WERI-Rb-1 (cell line): ENCODE results near the gene TCF7L1.
"Not testable (repeated sequence)": the region's sequence is repeated elsewhere in the genome, so short reads cannot be mapped to it uniquely, and the experiment has no call there.

Experiments used
- DNase-seq: peaks from one replicate; pipeline ENCODE4 v3.0.0-alpha.2; 2020
- H3K27ac ChIP-seq: fragments of 250-450 bp; sonication (Bioruptor Pico); 2 replicates; pipeline ENCODE4 v1.5.1; 2020; ENCODE audit warnings: mild to moderate bottlenecking, moderate library complexity
- H3K27me3 ChIP-seq: fragments of 250-450 bp; sonication (Bioruptor Pico); 2 replicates; pipeline ENCODE4 v1.5.1; 2021; ENCODE audit warnings: mild to moderate bottlenecking, low read depth, moderate library complexity; ENCODE audit not compliant: insufficient read depth, severe bottlenecking
- H3K36me3 ChIP-seq: fragments of 250-450 bp; sonication (Bioruptor Pico); 2 replicates; pipeline ENCODE4 v1.5.1; 2020; ENCODE audit warnings: mild to moderate bottlenecking, moderate library complexity
- H3K4me3 ChIP-seq: 2 replicates; pipeline ENCODE4 v1.5.1; 2011; ENCODE audit warnings: low read depth, mild to moderate bottlenecking, control low read depth, low read length
- H3K9me3 ChIP-seq: fragments of 250-450 bp; sonication (Bioruptor Pico); 2 replicates; pipeline ENCODE4 v1.5.1; 2021; ENCODE audit warnings: mild to moderate bottlenecking, moderate library complexity; ENCODE audit not compliant: severe bottlenecking
- TF ChIP-seq, protein P1 (sequence below): IDR thresholded peaks from 2 replicates; pipeline ENCODE4 v1.5.1; 2011; ENCODE audit warnings: low read depth, mild to moderate bottlenecking, control low read depth, inconsistent platforms, low read length

TCF7L1 gene

DNA sequence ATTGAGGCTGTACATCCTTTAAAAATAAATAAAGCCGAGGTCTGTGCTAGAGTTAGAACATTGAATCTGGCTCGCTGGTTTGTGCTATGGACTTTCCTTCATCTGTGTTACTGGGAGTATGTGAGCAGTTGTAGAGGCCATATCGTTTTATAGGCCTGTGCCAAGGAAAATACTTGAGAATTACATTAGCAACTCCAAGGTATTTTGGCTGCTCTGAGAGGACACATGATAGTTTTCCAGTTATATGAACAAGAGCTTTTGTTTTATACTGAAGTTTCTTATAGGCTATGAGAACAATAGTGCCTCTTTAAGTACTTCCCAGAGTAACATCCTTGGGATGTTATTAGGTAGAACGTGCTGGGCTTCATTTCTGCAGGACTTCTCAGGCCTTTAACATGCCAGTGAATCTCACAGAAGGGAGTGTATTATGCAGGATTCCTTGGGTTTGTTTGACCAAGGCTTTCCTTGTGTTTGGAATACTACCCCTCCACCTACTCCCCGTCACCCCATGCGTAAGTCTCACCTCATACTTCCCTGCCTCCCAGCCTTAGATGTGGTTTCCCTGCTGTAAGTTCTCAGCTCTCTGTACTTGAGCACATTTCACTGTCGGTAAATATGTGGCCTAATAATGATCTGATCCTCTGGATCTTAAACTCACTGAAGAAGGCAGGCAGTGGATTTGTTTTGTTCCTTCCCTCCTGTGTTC is 21.0 kb downstream of the TCF7L1 start:
- H3K4me3 ChIP-seq = no peak overlapping the region
- DNase-seq = no peak
- no peak overlapping the region for H3K27ac ChIP-seq
- H3K27me3 ChIP-seq = no peaks in the 10 kb centered on the region
- H3K36me3 ChIP-seq = no peaks in the 10 kb centered on the region
- TF ChIP-seq, protein P1, sequence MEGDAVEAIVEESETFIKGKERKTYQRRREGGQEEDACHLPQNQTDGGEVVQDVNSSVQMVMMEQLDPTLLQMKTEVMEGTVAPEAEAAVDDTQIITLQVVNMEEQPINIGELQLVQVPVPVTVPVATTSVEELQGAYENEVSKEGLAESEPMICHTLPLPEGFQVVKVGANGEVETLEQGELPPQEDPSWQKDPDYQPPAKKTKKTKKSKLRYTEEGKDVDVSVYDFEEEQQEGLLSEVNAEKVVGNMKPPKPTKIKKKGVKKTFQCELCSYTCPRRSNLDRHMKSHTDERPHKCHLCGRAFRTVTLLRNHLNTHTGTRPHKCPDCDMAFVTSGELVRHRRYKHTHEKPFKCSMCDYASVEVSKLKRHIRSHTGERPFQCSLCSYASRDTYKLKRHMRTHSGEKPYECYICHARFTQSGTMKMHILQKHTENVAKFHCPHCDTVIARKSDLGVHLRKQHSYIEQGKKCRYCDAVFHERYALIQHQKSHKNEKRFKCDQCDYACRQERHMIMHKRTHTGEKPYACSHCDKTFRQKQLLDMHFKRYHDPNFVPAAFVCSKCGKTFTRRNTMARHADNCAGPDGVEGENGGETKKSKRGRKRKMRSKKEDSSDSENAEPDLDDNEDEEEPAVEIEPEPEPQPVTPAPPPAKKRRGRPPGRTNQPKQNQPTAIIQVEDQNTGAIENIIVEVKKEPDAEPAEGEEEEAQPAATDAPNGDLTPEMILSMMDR = no peak
- H3K9me3 ChIP-seq = no peaks in the 10 kb centered on the region

DNA sequence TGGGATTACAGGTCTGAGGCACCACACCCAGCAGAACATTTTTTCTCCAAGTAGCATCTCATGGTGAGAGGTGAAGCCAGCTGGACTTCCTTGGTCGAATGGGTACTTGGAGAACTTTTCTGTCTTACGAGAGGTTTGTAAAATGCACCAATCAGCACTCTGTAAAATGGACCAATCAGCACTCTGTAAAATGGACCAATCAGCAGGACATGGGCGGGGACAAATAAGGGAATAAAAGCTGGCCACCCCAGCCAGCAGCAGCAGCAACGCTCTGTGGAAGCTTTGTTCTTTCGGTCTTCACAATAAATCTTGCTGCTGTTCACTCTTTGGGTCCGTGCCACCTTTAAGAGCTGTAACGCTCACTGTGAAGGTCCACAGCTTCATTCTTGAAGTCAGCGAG is 21.9 kb downstream of the TCF7L1 start:
- not testable (repeated sequence) for H3K4me3 ChIP-seq, H3K9me3 ChIP-seq, H3K27me3 ChIP-seq, DNase-seq, H3K36me3 ChIP-seq, H3K27ac ChIP-seq

DNA sequence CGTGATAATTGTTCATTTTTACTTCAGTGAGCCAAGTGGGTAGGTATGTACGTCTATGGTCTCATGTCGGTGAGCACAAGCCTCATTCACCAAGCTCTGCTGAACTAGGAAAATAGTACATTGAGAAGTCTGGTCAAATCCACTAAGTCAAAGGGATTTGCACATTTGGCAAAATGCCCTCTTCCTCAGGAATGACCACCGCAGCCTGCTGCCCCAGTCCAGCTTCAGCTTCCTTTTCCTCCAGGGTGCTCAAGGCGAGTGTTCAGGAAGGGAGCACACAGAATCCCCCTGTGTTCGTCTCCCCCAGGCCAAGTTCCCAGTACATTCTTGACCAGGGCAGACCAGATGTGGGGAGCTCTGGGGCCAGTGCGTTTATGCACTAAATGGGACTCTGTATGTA is 23.0 kb downstream of the TCF7L1 start:
- Histone ChIP-seq H3K27ac (no peak overlapping the region), H3K9me3 (no peaks in the 10 kb centered on the region), H3K4me3 (no peak overlapping the region), H3K36me3 (no peaks in the 10 kb centered on the region), H3K27me3 (no peaks in the 10 kb centered on the region)
- TF ChIP-seq, protein P1 = no peak
- DNase-seq = no peak

DNA sequence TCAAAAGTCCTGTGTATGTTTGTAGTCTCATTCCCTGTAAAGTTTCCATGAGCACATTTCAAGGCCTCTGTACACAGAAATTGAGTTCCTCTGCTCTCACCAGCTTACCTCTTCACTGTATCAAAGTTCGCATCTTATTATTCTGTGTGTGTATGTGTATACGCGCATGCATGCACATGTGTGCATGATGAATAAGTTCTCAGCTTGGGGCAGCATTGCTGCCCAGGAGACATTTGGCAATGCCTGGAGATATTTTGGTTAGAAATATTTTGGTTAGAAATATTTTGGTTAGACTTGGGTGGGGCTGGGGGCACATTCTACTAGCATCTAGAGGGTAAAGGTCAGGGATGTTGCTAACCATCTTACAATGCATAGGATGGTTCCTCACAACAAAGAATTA is 23.4 kb downstream of the TCF7L1 start:
- TF ChIP-seq, protein P1 = no peak
- H3K9me3 ChIP-seq = no peaks in the 10 kb centered on the region
- no peaks in the 10 kb centered on the region for H3K36me3 ChIP-seq
- H3K27me3 ChIP-seq = no peaks in the 10 kb centered on the region
- no peak overlapping the region for H3K27ac ChIP-seq
- DNase-seq = no peak
- no peak overlapping the region for H3K4me3 ChIP-seq

DNA sequence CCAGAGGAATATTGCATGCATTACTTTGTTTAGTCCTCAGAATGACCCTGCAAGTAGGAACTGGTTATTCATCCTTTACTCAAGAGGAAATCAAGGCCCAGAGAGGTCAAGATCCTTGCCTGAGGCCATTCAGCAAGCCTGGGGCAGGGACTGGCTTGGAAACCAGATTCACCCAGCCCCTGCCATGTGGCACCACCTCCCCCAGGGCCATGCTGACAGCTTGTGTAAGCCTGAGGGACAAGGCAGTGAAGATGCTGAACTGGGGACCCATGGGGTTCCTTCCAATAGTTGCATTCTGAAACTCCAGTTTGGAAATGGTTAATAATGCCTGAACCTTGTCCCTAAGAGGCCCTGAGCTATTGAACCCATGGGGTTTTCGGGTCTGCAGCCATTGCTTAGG is 24.2 kb downstream of the TCF7L1 start:
- H3K27ac ChIP-seq = no peak overlapping the region

DNA sequence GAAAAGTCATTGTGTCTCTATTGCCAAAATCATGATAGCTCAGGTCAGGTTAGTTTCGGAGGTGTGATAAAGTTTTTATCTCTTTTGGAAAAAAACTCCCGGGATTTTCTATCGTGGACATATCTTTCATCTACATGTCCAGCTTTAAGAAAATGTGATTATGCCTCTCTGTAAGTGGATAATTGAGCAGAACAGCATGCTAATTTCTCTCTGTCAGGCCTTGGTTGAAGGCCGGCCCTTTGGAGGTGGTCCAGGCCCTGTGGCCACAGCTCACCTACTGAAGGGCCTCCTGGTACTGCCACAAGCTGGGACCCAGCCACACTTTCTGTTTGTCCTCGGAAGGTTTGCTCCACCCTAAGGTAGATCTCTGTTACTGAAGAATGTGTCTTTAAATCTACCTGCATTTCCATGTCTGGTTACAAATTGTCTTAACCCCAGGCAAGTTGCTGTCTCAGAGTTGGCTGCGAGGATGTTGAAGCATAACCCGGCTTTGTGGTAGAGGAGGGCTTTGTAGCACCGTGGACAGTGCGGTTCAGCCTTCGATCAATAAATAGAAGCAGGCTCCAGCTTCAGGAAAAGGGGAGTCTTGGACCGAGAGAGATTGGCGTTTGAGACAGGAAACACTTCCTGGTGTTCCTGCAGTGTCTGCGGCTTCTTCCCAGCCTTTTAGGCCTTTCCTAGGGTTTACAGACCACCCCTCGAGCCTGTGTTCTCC is 25.5 kb downstream of the TCF7L1 start:
- Histone ChIP-seq H3K9me3 (no peaks in the 10 kb centered on the region), H3K4me3 (no peak overlapping the region), H3K36me3 (no peaks in the 10 kb centered on the region), H3K27me3 (no peaks in the 10 kb centered on the region), H3K27ac (no peak overlapping the region)
- no peak for DNase-seq
- TF ChIP-seq, protein P1 = no peak

More for the DNA sequence above, 24.2 kb downstream of the TCF7L1 start:
- Histone ChIP-seq H3K36me3 (no peaks in the 10 kb centered on the region), H3K9me3 (no peaks in the 10 kb centered on the region), H3K4me3 (no peak overlapping the region), H3K27me3 (no peaks in the 10 kb centered on the region)
- DNase-seq = no peak
- TF ChIP-seq, protein P1 = no peak
